HepG2 (cell line): ENCODE data around the gene DDX19B. TPM values are rescaled to one million over a fixed set of nuclear protein-coding genes. Genes with fewer than 3 reads are reported as not detected.

ENCODE experiments used
- FOXA3 ChIP-seq: IDR thresholded peaks from 2 replicates; pipeline ENCODE4 v1.6.1; 2016; ENCODE audit warnings: missing genetic modification reagents, missing compliant biosample characterization
- IRF1 ChIP-seq: sonication (generic); formaldehyde crosslinking; IDR thresholded peaks from 2 replicates; pipeline ENCODE4 v1.4.0; 2020; ENCODE audit warnings: low read depth, mild to moderate bottlenecking, missing genetic modification reagents
- JUN ChIP-seq: sonication (generic); formaldehyde crosslinking; IDR thresholded peaks from 2 replicates; pipeline ENCODE4 v1.4.0; 2020; ENCODE audit warnings: mild to moderate bottlenecking, missing genetic modification reagents
- KDM3A ChIP-seq: IDR thresholded peaks from 2 replicates; pipeline ENCODE4 v1.6.1; 2018; ENCODE audit warnings: low read depth, missing compliant biosample characterization
- MAFF ChIP-seq: IDR thresholded peaks from 2 replicates; pipeline ENCODE4 v1.6.1; 2011; ENCODE audit warnings: low read depth, low read length, improper control_type of control experiment
- PRDM4 ChIP-seq: sonication (generic); formaldehyde crosslinking; IDR thresholded peaks from 2 replicates; pipeline ENCODE4 v1.9.0; 2021; ENCODE audit warnings: missing genetic modification reagents, borderline replicate concordance
- RARA ChIP-seq: IDR thresholded peaks from 2 replicates; pipeline ENCODE4 v1.6.1; 2016; ENCODE audit warnings: missing genetic modification reagents, missing compliant biosample characterization
- RBM39 ChIP-seq: fragments of 200-400 bp; formaldehyde crosslinking; IDR thresholded peaks from one replicate; pipeline ENCODE4 v1.6.1; 2018; ENCODE audit warnings: antibody characterized with exemption, mild to moderate bottlenecking, low read depth, low read length; ENCODE audit not compliant: poor library complexity, severe bottlenecking
- RFX1 ChIP-seq: fragments of 450-650 bp; IDR thresholded peaks from 2 replicates; pipeline ENCODE4 v1.6.1; 2017
- TOPORS ChIP-seq: sonication (generic); formaldehyde crosslinking; IDR thresholded peaks from 2 replicates; pipeline ENCODE4 v1.8.0; 2023; ENCODE audit warnings: mild to moderate bottlenecking, missing genetic modification reagents
- ZHX2 ChIP-seq, 2 experiments: sonication (generic) in 1 of 2; formaldehyde crosslinking in 1 of 2; IDR thresholded peaks; 2 replicates each; pipeline versions ENCODE4 v1.6.1 to v1.9.0; 2014 to 2022; ENCODE audit warnings: antibody characterized with exemption in 1 of 2, borderline replicate concordance in 1 of 2, inconsistent platforms in 1 of 2, low read depth in 1 of 2, missing genetic modification reagents in 1 of 2
- ZNF136 ChIP-seq: sonication (generic); formaldehyde crosslinking; IDR thresholded peaks from 2 replicates; pipeline ENCODE4 v1.8.1; 2022; ENCODE audit warnings: low read depth, mild to moderate bottlenecking, moderate library complexity, missing genetic modification reagents
- ZNF180 ChIP-seq: sonication (generic); formaldehyde crosslinking; IDR thresholded peaks from 2 replicates; pipeline ENCODE4 v1.4.0; 2020; ENCODE audit warnings: low read depth, missing genetic modification reagents, borderline replicate concordance
- ZNF296 ChIP-seq: sonication (generic); formaldehyde crosslinking; conservative IDR thresholded peaks from 2 replicates; pipeline ENCODE4 v1.5.0; 2020; ENCODE audit warnings: mild to moderate bottlenecking, missing genetic modification reagents
- ZNF30 ChIP-seq: sonication (generic); formaldehyde crosslinking; IDR thresholded peaks from 2 replicates; pipeline ENCODE4 v1.5.0; 2020; ENCODE audit warnings: mild to moderate bottlenecking, missing genetic modification reagents
- ZNF564 ChIP-seq: sonication (generic); formaldehyde crosslinking; IDR thresholded peaks from 2 replicates; pipeline ENCODE4 v1.8.1; 2023; ENCODE audit warnings: mild to moderate bottlenecking, missing genetic modification reagents
- ZNF607 ChIP-seq: sonication (generic); formaldehyde crosslinking; IDR thresholded peaks from 2 replicates; pipeline ENCODE4 v1.5.1; 2020; ENCODE audit warnings: missing genetic modification reagents, mild to moderate bottlenecking, borderline replicate concordance
- ZNF713 ChIP-seq: sonication (generic); formaldehyde crosslinking; IDR thresholded peaks from 2 replicates; pipeline ENCODE4 v1.4.0; 2020; ENCODE audit warnings: mild to moderate bottlenecking, missing genetic modification reagents
- ZNF761 ChIP-seq: sonication (generic); formaldehyde crosslinking; conservative IDR thresholded peaks from 2 replicates; pipeline ENCODE4 v1.4.0; 2020; ENCODE audit warnings: mild to moderate bottlenecking, missing genetic modification reagents
- ZSCAN31 ChIP-seq: sonication (generic); formaldehyde crosslinking; IDR thresholded peaks from 2 replicates; pipeline ENCODE4 v1.5.0; 2020; ENCODE audit warnings: low read depth, mild to moderate bottlenecking, missing genetic modification reagents
- polyA plus RNA-seq, 8 experiments: library from polyadenylated mRNA; depleted of rRNA in 3 of 8; stranded (reverse) in 7 of 8; unstranded in 1 of 8; fragments of >200 nt; fragmentation: Illumina TruSeq in 4 of 8; extraction: Trizol in 4 of 8; gene quantifications; 2 replicates each; pipeline versions ENCODE4 v1.2.1 to v1.2.3, GENCODE V29; 2011 to 2016; ENCODE audit warnings: low read depth in 4 of 8, missing spikeins in 1 of 8, mixed read lengths in 1 of 8; ENCODE audit not compliant: insufficient read depth in 1 of 8
- total RNA-seq, 5 experiments: library from RNA; depleted of rRNA; stranded (reverse); fragments of >200 nt; fragmentation: Illumina TruSeq; extraction: Trizol; gene quantifications; 2 replicates each; pipeline ENCODE4 v1.2.3, GENCODE V29; 2016; ENCODE audit warnings: low read depth in 1 of 5

DDX19B gene
- total and polyA plus RNA-seq, 2 of the 13 experiments (the other 11 are each of a cell fraction or from before 2014, with no cell fraction given): 36.2 to 40.0 TPM

GRCh38 chr16:70298988-70299938 is at the start of gene DDX19B (continued):
- TF ChIP-seq ZNF761 (0 out of 2 replicates have a peak, but pooled peaks have one; percentile 37), JUN (CRISPR knock-in tag) (no peak), ZHX2 (IDR thresholded peaks at IDR 0.05; ENCODE audit: low read depth) (peak; percentile 82; the same call in 1 of the 2 replicates), ZHX2 (CRISPR knock-in tag; IDR thresholded peaks at IDR 0.05; ENCODE audit: borderline replicate concordance) (no peak), ZNF180 (CRISPR knock-in tag) (no peak), ZNF713 (no peak; the same call in 1 of the 2 replicates), FOXA3 (CRISPR knock-in tag) (peak; percentile 95), KDM3A (CRISPR knock-in tag) (peak; percentile 88; the same call in 1 of the 2 replicates), PRDM4 (no peak), MAFF (no peak), TOPORS (CRISPR knock-in tag) (peak; percentile 98), ZNF564 (CRISPR knock-in tag) (peak; percentile 94), RBM39 (peak; percentile 60), RARA (CRISPR knock-in tag) (no peak), IRF1 (CRISPR knock-in tag) (no peak; the same call in 1 of the 2 replicates), ZNF30 (CRISPR knock-in tag) (peak; percentile 93), ZSCAN31 (CRISPR knock-in tag) (peak; percentile 99), RFX1 (no peak), ZNF136 (CRISPR knock-in tag) (peak; percentile 98), ZNF296 (CRISPR knock-in tag) (no peak), ZNF607 (CRISPR knock-in tag) (peak; percentile 79; the same call in 1 of the 2 replicates)
